ENCODE results near the gene SYTL2. TPM values are rescaled to one million over a fixed set of nuclear protein-coding genes. Genes with fewer than 3 reads are reported as not detected.

Gene SYTL2
- total and polyA plus RNA-seq, 2 experiments from 2014 or later: 3.4 to 7.2 TPM

GRCh38 chr11:85791409-85791990, 19.4 kb downstream of the SYTL2 start:
- no peaks in the 10 kb centered on the region for H3K79me2 ChIP-seq (replicated peaks; ENCODE audit: insufficient read depth)
- Mint-ChIP-seq H3K4me1 (no peaks in the 10 kb centered on the region), H3K27ac (no peak overlapping the region), H3K4me3 (no peak overlapping the region), H3K9me3 (no peaks in the 10 kb centered on the region), H3K27me3 (ENCODE audit: insufficient read depth, low read depth, poor library complexity) (peaks cover 3% of the 10 kb centered on the region), H3K36me3 (ENCODE audit: low read depth) (no peaks in the 10 kb centered on the region)
- DNase-seq (ENCODE audit: low spot score) (no peak), ATAC-seq (no peak)
- H3K36me3 ChIP-seq (ENCODE audit: insufficient read depth): no peaks in the 10 kb centered on the region
- no peak for TF ChIP-seq ZNF331 (CRISPR knock-in tag; IDR thresholded peaks at IDR 0.05; ENCODE audit: low read depth)
- TF ChIP-seq EZH2phosphoT487 (IDR thresholded peaks at IDR 0.05; ENCODE audit: unreplicated experiment): no peak
- TF ChIP-seq ETS1 (IDR thresholded peaks at IDR 0.05): no peak
- no peaks in the 10 kb centered on the region for H3K27me3 ChIP-seq (ENCODE audit: insufficient read depth)
- no peak overlapping the region for H2AFZ ChIP-seq
- H3K9me2 ChIP-seq (ENCODE audit: insufficient read depth): no peaks in the 10 kb centered on the region
- H3K27ac ChIP-seq (ENCODE audit: low read depth): no peak overlapping the region
- H3F3A ChIP-seq (replicated peaks; ENCODE audit: low read depth): no peaks in the 10 kb centered on the region
- no peak overlapping the region for H3K4me3 ChIP-seq
- H3K4me2 ChIP-seq: no peak overlapping the region
- no peaks in the 10 kb centered on the region for H4K20me1 ChIP-seq (replicated peaks; ENCODE audit: insufficient read depth)
- H3K4me1 ChIP-seq (ENCODE audit: insufficient read depth): no peaks in the 10 kb centered on the region

DNA sequence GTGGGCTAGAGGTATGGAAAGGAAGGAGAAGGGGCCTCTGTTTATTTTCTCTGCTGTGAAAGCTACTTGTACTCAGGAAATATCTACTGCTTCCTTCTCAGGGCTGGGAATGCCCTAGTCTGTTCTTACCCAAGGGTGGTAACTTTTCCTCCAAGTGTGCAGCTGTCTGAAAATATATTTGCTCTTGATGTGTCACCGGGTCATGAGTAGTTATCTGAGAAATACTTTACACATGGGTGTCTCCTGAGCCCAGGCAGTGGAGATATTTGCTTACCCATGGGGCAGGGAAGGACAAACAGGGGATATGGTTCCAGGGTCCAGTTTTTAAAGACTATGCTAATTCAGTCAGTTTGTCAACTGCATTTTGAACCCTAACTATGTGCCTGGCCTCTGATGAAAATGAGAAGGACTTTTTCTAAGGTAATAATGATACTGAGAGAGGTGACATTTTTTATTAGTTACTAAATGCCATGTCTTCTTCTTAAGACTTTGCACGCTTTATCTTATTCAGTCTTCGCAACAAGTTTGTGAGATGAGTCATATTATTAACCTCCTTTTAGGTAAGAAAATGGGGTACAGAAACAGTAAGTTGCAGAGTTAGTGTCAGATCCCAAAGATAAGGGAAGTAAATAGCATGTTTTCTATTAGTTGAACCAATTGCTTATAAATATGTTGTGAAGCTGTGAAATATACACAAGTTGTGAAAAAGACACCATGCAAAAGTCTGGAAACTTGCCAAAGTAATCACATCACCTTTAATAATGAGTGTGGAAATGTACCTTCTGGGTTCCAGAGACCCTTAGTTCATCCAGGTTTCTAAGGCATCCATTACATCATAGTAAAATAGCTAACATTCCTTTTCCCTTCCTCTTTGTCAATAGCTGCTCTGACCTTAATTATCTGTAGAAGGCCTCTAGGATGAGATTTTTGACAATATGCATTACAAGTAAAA, 22.9 kb downstream of the SYTL2 start:
- 0 out of 2 replicates have a peak, but pooled peaks cover 1% of the 10 kb centered on the region for H3K9me2 ChIP-seq (ENCODE audit: insufficient read depth)
- no peaks in the 10 kb centered on the region; the same call in 2 of the 3 replicates for H3K9me3 Mint-ChIP-seq
- no peaks in the 10 kb centered on the region for H3K4me1 ChIP-seq (ENCODE audit: insufficient read depth)
- no peak overlapping the region for H3K4me3 Mint-ChIP-seq
- H3K4me3 ChIP-seq: no peak overlapping the region
- no peaks in the 10 kb centered on the region for H3K27me3 ChIP-seq (ENCODE audit: insufficient read depth)
- H3F3A ChIP-seq (replicated peaks; ENCODE audit: low read depth): no peaks in the 10 kb centered on the region
- H3K27ac ChIP-seq (ENCODE audit: low read depth): no peak overlapping the region
- peaks cover 3% of the 10 kb centered on the region; the same call in 2 of the 3 replicates for H3K4me1 Mint-ChIP-seq
- no peaks in the 10 kb centered on the region for H3K36me3 ChIP-seq (ENCODE audit: insufficient read depth)
- ATAC-seq (no peak), DNase-seq (ENCODE audit: low spot score) (peak; percentile 30)
- no peak overlapping the region for H2AFZ ChIP-seq
- H4K20me1 ChIP-seq (replicated peaks; ENCODE audit: insufficient read depth): no peaks in the 10 kb centered on the region
- H3K36me3 Mint-ChIP-seq (ENCODE audit: low read depth): no peaks in the 10 kb centered on the region
- no peaks in the 10 kb centered on the region for H3K79me2 ChIP-seq (replicated peaks; ENCODE audit: insufficient read depth)
- H3K27me3 Mint-ChIP-seq (ENCODE audit: insufficient read depth, low read depth, poor library complexity): no peaks in the 10 kb centered on the region
- peak overlapping the region; percentile 30; the same call in 1 of the 2 replicates for H3K27ac Mint-ChIP-seq
- TF ChIP-seq, protein P1, sequence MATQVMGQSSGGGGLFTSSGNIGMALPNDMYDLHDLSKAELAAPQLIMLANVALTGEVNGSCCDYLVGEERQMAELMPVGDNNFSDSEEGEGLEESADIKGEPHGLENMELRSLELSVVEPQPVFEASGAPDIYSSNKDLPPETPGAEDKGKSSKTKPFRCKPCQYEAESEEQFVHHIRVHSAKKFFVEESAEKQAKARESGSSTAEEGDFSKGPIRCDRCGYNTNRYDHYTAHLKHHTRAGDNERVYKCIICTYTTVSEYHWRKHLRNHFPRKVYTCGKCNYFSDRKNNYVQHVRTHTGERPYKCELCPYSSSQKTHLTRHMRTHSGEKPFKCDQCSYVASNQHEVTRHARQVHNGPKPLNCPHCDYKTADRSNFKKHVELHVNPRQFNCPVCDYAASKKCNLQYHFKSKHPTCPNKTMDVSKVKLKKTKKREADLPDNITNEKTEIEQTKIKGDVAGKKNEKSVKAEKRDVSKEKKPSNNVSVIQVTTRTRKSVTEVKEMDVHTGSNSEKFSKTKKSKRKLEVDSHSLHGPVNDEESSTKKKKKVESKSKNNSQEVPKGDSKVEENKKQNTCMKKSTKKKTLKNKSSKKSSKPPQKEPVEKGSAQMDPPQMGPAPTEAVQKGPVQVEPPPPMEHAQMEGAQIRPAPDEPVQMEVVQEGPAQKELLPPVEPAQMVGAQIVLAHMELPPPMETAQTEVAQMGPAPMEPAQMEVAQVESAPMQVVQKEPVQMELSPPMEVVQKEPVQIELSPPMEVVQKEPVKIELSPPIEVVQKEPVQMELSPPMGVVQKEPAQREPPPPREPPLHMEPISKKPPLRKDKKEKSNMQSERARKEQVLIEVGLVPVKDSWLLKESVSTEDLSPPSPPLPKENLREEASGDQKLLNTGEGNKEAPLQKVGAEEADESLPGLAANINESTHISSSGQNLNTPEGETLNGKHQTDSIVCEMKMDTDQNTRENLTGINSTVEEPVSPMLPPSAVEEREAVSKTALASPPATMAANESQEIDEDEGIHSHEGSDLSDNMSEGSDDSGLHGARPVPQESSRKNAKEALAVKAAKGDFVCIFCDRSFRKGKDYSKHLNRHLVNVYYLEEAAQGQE (IDR thresholded peaks at IDR 0.05; ENCODE audit: unreplicated experiment): no peak
- TF ChIP-seq, protein P2, sequence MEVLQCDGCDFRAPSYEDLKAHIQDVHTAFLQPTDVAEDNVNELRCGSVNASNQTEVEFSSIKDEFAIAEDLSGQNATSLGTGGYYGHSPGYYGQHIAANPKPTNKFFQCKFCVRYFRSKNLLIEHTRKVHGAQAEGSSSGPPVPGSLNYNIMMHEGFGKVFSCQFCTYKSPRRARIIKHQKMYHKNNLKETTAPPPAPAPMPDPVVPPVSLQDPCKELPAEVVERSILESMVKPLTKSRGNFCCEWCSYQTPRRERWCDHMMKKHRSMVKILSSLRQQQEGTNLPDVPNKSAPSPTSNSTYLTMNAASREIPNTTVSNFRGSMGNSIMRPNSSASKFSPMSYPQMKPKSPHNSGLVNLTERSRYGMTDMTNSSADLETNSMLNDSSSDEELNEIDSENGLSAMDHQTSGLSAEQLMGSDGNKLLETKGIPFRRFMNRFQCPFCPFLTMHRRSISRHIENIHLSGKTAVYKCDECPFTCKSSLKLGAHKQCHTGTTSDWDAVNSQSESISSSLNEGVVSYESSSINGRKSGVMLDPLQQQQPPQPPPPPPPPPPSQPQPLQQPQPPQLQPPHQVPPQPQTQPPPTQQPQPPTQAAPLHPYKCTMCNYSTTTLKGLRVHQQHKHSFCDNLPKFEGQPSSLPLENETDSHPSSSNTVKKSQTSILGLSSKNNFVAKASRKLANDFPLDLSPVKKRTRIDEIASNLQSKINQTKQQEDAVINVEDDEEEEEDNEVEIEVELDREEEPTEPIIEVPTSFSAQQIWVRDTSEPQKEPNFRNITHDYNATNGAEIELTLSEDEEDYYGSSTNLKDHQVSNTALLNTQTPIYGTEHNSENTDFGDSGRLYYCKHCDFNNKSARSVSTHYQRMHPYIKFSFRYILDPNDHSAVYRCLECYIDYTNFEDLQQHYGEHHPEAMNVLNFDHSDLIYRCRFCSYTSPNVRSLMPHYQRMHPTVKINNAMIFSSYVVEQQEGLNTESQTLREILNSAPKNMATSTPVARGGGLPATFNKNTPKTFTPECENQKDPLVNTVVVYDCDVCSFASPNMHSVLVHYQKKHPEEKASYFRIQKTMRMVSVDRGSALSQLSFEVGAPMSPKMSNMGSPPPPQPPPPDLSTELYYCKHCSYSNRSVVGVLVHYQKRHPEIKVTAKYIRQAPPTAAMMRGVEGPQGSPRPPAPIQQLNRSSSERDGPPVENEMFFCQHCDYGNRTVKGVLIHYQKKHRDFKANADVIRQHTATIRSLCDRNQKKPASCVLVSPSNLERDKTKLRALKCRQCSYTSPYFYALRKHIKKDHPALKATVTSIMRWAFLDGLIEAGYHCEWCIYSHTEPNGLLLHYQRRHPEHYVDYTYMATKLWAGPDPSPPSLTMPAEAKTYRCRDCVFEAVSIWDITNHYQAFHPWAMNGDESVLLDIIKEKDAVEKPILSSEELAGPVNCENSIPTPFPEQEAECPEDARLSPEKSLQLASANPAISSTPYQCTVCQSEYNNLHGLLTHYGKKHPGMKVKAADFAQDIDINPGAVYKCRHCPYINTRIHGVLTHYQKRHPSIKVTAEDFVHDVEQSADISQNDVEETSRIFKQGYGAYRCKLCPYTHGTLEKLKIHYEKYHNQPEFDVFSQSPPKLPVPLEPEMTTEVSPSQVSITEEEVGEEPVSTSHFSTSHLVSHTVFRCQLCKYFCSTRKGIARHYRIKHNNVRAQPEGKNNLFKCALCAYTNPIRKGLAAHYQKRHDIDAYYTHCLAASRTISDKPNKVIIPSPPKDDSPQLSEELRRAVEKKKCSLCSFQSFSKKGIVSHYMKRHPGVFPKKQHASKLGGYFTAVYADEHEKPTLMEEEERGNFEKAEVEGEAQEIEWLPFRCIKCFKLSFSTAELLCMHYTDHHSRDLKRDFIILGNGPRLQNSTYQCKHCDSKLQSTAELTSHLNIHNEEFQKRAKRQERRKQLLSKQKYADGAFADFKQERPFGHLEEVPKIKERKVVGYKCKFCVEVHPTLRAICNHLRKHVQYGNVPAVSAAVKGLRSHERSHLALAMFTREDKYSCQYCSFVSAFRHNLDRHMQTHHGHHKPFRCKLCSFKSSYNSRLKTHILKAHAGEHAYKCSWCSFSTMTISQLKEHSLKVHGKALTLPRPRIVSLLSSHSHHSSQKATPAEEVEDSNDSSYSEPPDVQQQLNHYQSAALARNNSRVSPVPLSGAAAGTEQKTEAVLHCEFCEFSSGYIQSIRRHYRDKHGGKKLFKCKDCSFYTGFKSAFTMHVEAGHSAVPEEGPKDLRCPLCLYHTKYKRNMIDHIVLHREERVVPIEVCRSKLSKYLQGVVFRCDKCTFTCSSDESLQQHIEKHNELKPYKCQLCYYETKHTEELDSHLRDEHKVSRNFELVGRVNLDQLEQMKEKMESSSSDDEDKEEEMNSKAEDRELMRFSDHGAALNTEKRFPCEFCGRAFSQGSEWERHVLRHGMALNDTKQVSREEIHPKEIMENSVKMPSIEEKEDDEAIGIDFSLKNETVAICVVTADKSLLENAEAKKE (CRISPR knock-in tag; IDR thresholded peaks at IDR 0.05): no peak
- TF ChIP-seq EZH2 (IDR thresholded peaks at IDR 0.05; ENCODE audit: low read depth, unreplicated experiment) (no peak), NANOG (IDR thresholded peaks at IDR 0.05; ENCODE audit: borderline replicate concordance) (no peak), ZNF114 (CRISPR knock-in tag; IDR thresholded peaks at IDR 0.05) (no peak)
- H3K4me2 ChIP-seq: no peak overlapping the region

Measured in GM23338 (cell line).